WTC11 (cell line): ENCODE measurements around the gene ALK. TPM values are rescaled to one million over a fixed set of nuclear protein-coding genes. Genes with fewer than 3 reads are reported as not detected.

Experiments used
- ATAC-seq: fragments of 200-7000 bp; cut with Tn5 transposase; 2 replicates; pipeline ENCODE4 v1.10.0; 2021; ENCODE audit warnings: mild to moderate bottlenecking, moderate library complexity
- CTCF ChIA-PET: fragments of 300-600 bp; sonication (Branson Sonifier 250); formaldehyde crosslinking; loops from one replicate; lab custom pipeline; 2021; ENCODE audit warnings: antibody characterized with exemption; lab: Charles Lee
- POLR2A ChIA-PET: fragments of 350-600 bp; sonication (Branson Sonifier 250); formaldehyde crosslinking; loops from one replicate; lab custom pipeline; 2021; ENCODE audit warnings: antibody characterized with exemption; lab: Charles Lee
- DNase-seq: peaks from one replicate; pipeline ENCODE4 v3.0.0; 2021; ENCODE audit warnings: low spot score
- H3K27ac Mint-ChIP-seq: 2 replicates; pipeline ENCODE4 v1.8.0; 2021; ENCODE audit warnings: mixed read lengths
- H3K27me3 Mint-ChIP-seq: 2 replicates; pipeline ENCODE4 v1.8.0; 2021; ENCODE audit warnings: low read depth, mild to moderate bottlenecking, moderate library complexity, mixed read lengths
- H3K36me3 Mint-ChIP-seq: 2 replicates; pipeline ENCODE4 v1.8.0; 2021; ENCODE audit warnings: mixed read lengths
- H3K4me1 Mint-ChIP-seq: 2 replicates; pipeline ENCODE4 v1.8.0; 2022; ENCODE audit warnings: mixed read lengths
- H3K4me3 Mint-ChIP-seq: 2 replicates; pipeline ENCODE4 v1.8.0; 2021; ENCODE audit warnings: mild to moderate bottlenecking, moderate library complexity, mixed read lengths
- H3K9me3 Mint-ChIP-seq: 2 replicates; pipeline ENCODE4 v1.8.0; 2021; ENCODE audit warnings: mixed read lengths
- EMX1 ChIP-seq: fragments of 250-450 bp; sonication (Bioruptor Pico); IDR thresholded peaks from 2 replicates; pipeline ENCODE4 v1.8.0; 2021; ENCODE audit warnings: mild to moderate bottlenecking
- JUN ChIP-seq: sonication (generic); formaldehyde crosslinking; IDR thresholded peaks from 2 replicates; pipeline ENCODE4 v1.8.0; 2023; ENCODE audit warnings: mild to moderate bottlenecking, missing genetic modification reagents
- TEAD4 ChIP-seq: sonication (generic); formaldehyde crosslinking; IDR thresholded peaks from 2 replicates; pipeline ENCODE4 v1.8.0; 2022; ENCODE audit warnings: mild to moderate bottlenecking, missing genetic modification reagents
- ZBTB21 ChIP-seq: sonication (generic); formaldehyde crosslinking; IDR thresholded peaks from 2 replicates; pipeline ENCODE4 v1.8.1; 2023; ENCODE audit warnings: mild to moderate bottlenecking, missing genetic modification reagents, borderline replicate concordance
- ZNF138 ChIP-seq: sonication (generic); formaldehyde crosslinking; conservative IDR thresholded peaks from 2 replicates; pipeline ENCODE4 v1.8.1; 2022; ENCODE audit warnings: mild to moderate bottlenecking, moderate library complexity, missing genetic modification reagents
- ZNF423 ChIP-seq: fragments of 250-450 bp; sonication (Bioruptor Pico); IDR thresholded peaks from 2 replicates; pipeline ENCODE4 v2.1.2; 2022; ENCODE audit warnings: mild to moderate bottlenecking, moderate library complexity
- ZNF671 ChIP-seq: fragments of 250-450 bp; sonication (Bioruptor Pico); IDR thresholded peaks from 2 replicates; pipeline ENCODE4 v1.8.0; 2021; ENCODE audit warnings: mild to moderate bottlenecking
- total RNA-seq: library from RNA; stranded (reverse); gene quantifications from 3 replicates; pipeline ENCODE4 v1.2.3, GENCODE V29; 2021
- TF ChIP-seq, protein P1 (sequence below): sonication (generic); formaldehyde crosslinking; conservative IDR thresholded peaks from 2 replicates; pipeline ENCODE4 v1.8.1; 2023; ENCODE audit warnings: mild to moderate bottlenecking, low read depth, missing genetic modification reagents, moderate library complexity
- TF ChIP-seq, protein P2 (sequence below): sonication (generic); formaldehyde crosslinking; IDR thresholded peaks from 2 replicates; pipeline ENCODE4 v1.8.1; 2023; ENCODE audit warnings: mild to moderate bottlenecking, missing genetic modification reagents, moderate library complexity
- TF ChIP-seq, protein P3 (sequence below): sonication (generic); formaldehyde crosslinking; IDR thresholded peaks from 2 replicates; pipeline ENCODE4 v1.8.1; 2023; ENCODE audit warnings: mild to moderate bottlenecking, moderate library complexity, missing genetic modification reagents
- TF ChIP-seq, protein P4 (sequence below): sonication (generic); formaldehyde crosslinking; IDR thresholded peaks from 2 replicates; pipeline ENCODE4 v1.8.0; 2023; ENCODE audit warnings: missing genetic modification reagents, mild to moderate bottlenecking, borderline replicate concordance
- TF ChIP-seq, protein P5 (sequence below): sonication (generic); formaldehyde crosslinking; IDR thresholded peaks from 2 replicates; pipeline ENCODE4 v1.8.1; 2022; ENCODE audit warnings: low read depth, mild to moderate bottlenecking, moderate library complexity, missing genetic modification reagents, borderline replicate concordance

The ALK gene
- total RNA-seq, 1 experiment from 2014 or later: not detected

DNA sequence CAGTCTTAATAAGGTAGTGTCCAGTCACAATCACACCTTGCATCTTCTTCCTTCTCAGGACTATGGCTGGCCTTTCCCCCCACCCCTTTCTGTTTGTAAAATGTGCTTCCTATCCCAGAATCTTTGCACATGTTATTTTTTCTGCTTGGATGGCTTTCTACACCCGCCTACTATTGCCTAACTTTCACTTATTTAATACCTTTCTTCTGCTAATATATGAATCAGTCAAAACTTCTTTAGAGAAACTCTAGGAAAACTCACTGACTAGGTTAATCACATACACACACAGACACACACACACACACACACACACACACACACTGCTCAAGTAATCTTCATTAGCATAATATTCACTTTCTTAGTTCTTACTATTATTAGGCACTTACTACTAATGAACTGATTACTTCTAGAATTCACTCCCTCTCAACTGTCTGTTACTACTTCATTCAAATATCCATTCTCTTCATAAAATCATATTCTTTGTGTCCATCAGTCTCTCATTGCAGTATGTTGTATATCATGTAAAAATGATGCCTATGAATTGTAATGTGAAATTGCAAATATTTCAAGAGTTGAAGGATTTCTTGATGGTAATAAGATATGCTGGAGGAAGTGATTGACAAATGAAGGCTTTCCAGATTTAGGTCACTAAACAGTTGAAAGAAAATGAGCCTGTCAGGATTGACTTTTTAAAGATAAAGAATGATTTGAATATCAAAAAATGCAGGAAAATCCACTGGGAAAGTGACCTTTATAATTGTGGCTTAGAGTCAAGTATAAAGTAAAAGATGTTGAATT lies 754.9 kb downstream of the ALK start:
- CTCF ChIA-PET: no interaction called here
- POLR2A ChIA-PET: no interaction called here
- no peak overlapping the region for H3K27ac Mint-ChIP-seq

More for the DNA sequence above, 754.9 kb downstream of the ALK start:
- ATAC-seq (no peak), DNase-seq (no peak)
- Mint-ChIP-seq H3K36me3 (no peaks in the 10 kb centered on the region), H3K9me3 (peaks cover 4% of the 10 kb centered on the region; the same call in 1 of the 2 replicates), H3K27me3 (peaks cover 8% of the 10 kb centered on the region; the same call in 1 of the 2 replicates), H3K4me3 (no peak overlapping the region), H3K4me1 (peaks cover 31% of the 10 kb centered on the region)
- TF ChIP-seq ZBTB21 (CRISPR knock-in tag) (no peak), ZNF423 (CRISPR knock-in tag) (no peak), ZNF138 (CRISPR knock-in tag) (no peak), EMX1 (no peak), TEAD4 (CRISPR knock-in tag) (no peak), JUN (CRISPR knock-in tag) (no peak), ZNF671 (CRISPR knock-in tag) (no peak)
- TF ChIP-seq, protein P1, sequence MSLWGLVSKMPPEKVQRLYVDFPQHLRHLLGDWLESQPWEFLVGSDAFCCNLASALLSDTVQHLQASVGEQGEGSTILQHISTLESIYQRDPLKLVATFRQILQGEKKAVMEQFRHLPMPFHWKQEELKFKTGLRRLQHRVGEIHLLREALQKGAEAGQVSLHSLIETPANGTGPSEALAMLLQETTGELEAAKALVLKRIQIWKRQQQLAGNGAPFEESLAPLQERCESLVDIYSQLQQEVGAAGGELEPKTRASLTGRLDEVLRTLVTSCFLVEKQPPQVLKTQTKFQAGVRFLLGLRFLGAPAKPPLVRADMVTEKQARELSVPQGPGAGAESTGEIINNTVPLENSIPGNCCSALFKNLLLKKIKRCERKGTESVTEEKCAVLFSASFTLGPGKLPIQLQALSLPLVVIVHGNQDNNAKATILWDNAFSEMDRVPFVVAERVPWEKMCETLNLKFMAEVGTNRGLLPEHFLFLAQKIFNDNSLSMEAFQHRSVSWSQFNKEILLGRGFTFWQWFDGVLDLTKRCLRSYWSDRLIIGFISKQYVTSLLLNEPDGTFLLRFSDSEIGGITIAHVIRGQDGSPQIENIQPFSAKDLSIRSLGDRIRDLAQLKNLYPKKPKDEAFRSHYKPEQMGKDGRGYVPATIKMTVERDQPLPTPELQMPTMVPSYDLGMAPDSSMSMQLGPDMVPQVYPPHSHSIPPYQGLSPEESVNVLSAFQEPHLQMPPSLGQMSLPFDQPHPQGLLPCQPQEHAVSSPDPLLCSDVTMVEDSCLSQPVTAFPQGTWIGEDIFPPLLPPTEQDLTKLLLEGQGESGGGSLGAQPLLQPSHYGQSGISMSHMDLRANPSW (CRISPR knock-in tag): no peak
- TF ChIP-seq, protein P2, sequence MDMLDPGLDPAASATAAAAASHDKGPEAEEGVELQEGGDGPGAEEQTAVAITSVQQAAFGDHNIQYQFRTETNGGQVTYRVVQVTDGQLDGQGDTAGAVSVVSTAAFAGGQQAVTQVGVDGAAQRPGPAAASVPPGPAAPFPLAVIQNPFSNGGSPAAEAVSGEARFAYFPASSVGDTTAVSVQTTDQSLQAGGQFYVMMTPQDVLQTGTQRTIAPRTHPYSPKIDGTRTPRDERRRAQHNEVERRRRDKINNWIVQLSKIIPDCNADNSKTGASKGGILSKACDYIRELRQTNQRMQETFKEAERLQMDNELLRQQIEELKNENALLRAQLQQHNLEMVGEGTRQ: no peak
- TF ChIP-seq, protein P3, sequence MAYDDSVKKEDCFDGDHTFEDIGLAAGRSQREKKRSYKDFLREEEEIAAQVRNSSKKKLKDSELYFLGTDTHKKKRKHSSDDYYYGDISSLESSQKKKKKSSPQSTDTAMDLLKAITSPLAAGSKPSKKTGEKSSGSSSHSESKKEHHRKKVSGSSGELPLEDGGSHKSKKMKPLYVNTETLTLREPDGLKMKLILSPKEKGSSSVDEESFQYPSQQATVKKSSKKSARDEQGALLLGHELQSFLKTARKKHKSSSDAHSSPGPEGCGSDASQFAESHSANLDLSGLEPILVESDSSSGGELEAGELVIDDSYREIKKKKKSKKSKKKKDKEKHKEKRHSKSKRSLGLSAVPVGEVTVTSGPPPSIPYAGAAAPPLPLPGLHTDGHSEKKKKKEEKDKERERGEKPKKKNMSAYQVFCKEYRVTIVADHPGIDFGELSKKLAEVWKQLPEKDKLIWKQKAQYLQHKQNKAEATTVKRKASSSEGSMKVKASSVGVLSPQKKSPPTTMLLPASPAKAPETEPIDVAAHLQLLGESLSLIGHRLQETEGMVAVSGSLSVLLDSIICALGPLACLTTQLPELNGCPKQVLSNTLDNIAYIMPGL (CRISPR knock-in tag): no peak
- TF ChIP-seq, protein P4, sequence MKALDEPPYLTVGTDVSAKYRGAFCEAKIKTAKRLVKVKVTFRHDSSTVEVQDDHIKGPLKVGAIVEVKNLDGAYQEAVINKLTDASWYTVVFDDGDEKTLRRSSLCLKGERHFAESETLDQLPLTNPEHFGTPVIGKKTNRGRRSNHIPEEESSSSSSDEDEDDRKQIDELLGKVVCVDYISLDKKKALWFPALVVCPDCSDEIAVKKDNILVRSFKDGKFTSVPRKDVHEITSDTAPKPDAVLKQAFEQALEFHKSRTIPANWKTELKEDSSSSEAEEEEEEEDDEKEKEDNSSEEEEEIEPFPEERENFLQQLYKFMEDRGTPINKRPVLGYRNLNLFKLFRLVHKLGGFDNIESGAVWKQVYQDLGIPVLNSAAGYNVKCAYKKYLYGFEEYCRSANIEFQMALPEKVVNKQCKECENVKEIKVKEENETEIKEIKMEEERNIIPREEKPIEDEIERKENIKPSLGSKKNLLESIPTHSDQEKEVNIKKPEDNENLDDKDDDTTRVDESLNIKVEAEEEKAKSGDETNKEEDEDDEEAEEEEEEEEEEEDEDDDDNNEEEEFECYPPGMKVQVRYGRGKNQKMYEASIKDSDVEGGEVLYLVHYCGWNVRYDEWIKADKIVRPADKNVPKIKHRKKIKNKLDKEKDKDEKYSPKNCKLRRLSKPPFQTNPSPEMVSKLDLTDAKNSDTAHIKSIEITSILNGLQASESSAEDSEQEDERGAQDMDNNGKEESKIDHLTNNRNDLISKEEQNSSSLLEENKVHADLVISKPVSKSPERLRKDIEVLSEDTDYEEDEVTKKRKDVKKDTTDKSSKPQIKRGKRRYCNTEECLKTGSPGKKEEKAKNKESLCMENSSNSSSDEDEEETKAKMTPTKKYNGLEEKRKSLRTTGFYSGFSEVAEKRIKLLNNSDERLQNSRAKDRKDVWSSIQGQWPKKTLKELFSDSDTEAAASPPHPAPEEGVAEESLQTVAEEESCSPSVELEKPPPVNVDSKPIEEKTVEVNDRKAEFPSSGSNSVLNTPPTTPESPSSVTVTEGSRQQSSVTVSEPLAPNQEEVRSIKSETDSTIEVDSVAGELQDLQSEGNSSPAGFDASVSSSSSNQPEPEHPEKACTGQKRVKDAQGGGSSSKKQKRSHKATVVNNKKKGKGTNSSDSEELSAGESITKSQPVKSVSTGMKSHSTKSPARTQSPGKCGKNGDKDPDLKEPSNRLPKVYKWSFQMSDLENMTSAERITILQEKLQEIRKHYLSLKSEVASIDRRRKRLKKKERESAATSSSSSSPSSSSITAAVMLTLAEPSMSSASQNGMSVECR (CRISPR knock-in tag): no peak
- TF ChIP-seq, protein P5, sequence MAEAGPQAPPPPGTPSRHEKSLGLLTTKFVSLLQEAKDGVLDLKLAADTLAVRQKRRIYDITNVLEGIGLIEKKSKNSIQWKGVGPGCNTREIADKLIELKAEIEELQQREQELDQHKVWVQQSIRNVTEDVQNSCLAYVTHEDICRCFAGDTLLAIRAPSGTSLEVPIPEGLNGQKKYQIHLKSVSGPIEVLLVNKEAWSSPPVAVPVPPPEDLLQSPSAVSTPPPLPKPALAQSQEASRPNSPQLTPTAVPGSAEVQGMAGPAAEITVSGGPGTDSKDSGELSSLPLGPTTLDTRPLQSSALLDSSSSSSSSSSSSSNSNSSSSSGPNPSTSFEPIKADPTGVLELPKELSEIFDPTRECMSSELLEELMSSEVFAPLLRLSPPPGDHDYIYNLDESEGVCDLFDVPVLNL (CRISPR knock-in tag): no peak
